Measurements from ENCODE around the gene SYPL1.

GRCh38 chr7:106048706-106049020 is 63.4 kb downstream of the SYPL1 start:
- TF ChIP-seq EZH2 (IDR thresholded peaks at IDR 0.05; ENCODE audit: borderline replicate concordance, insufficient read depth, low read depth, low read length, poor library complexity, severe bottlenecking) (no peak), CTCF (IDR thresholded peaks at IDR 0.05) (no peak)

Measured in B cell (primary cell).